NCI-H1436 (cell line): Measurements from ENCODE around the gene ISLR2.

Experiments
- DNase-seq: peaks from one replicate; lab custom pipeline; 2025; lab: John Stamatoyannopoulos, UW

Gene ISLR2

DNA sequence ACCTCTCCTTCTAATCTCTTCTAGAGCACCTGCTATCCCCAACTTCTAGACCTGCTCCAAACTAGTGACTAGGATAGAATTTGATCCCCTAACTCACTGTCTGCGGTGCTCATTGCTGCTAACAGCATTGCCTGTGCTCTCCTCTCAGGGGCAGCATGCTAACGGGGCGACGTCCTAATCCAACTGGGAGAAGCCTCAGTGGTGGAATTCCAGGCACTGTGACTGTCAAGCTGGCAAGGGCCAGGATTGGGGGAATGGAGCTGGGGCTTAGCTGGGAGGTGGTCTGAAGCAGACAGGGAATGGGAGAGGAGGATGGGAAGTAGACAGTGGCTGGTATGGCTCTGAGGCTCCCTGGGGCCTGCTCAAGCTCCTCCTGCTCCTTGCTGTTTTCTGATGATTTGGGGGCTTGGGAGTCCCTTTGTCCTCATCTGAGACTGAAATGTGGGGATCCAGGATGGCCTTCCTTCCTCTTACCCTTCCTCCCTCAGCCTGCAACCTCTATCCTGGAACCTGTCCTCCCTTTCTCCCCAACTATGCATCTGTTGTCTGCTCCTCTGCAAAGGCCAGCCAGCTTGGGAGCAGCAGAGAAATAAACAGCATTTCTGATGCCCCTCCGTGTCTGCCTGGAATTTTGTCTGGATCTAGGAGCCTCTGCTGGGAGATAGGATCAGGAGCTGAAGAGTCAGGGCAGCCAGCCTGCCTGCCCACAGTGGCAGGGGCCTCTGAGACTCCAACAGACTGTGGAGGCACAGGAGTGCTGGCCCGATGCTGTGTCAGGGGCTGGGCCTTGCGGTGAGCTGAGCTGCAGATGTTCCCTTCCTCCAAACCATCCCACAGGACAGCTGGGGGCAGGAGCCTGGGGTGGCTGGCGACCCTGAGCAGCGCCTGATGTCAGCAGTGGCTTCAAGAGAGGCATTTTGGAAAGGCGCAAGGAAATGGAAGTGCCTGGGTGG is 46.2 kb downstream of the ISLR2 start:
- no peak for DNase-seq

DNA sequence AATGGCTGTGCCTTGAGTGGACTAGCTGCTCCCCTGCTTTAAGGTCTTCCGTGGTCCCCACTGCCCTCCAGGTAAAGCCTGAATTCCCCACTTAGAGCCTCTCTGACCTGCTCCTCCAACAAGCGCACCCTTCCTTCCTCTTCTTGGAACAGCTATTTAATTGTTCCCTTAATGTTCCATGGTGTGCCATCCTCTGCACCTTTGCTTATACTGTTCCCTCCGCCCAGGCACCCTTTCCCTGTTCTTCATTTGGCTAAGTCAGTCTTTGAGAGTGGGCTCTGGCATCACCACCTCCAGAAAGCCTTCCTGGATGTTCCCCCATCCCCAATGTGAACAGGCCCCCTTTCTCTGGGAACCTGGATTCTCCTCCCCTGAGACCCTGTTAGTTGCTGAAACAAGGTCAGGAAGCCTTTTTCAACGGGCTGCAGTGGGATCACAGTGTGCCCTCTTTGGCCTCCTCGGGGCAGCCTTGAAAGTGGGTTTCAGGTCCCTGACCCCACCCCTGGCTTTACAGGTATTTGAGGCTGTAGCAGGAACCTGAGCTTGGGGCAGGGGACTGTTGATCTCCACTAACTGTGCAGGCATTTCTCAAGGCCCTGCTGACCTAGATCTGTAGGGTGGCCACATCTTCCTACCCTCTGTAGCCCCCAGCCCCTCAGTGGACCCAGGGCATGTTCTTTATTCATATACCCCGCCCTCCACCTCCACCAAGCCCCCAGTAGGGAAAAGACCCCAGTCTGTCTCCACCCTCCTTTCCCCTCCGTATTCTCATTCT is 48.1 kb downstream of the ISLR2 start:
- DNase-seq, result no peak

DNA sequence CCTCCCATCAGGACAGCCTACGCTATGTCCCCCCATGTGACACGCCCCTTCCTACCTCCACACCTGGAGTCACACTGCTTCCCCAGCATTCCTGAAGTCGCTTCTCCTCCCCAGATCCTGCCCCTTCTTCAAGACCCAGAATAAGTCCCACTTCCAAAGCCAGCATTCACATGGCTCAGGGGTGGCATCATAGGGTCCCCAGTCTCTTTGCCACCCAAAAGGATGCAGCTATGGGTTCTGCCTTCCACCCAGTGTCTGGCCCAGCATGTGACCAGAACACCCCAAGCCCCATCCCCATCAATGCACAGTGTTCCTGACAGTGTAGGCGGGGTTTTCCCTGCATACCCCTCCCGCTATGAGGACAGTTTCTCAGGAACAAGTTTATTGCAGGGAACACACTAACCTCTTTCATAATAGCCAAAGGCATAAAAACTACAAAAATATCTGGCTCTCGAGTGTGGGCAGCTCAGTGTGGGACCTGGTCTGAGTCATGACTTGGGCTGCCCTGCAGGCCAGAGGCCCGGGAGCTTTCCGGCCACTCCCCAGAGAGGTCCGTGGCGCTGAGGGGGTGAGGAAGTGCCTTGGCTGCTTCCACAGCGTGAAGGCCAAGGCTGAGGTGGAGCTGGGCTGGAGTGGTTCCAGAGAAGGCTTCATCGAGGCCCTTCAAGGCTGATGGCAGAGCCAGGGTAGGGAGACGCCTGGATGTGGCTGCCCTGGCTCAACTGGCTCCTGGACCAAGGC is 48.9 kb downstream of the ISLR2 start:
- DNase-seq, result no peak

DNA sequence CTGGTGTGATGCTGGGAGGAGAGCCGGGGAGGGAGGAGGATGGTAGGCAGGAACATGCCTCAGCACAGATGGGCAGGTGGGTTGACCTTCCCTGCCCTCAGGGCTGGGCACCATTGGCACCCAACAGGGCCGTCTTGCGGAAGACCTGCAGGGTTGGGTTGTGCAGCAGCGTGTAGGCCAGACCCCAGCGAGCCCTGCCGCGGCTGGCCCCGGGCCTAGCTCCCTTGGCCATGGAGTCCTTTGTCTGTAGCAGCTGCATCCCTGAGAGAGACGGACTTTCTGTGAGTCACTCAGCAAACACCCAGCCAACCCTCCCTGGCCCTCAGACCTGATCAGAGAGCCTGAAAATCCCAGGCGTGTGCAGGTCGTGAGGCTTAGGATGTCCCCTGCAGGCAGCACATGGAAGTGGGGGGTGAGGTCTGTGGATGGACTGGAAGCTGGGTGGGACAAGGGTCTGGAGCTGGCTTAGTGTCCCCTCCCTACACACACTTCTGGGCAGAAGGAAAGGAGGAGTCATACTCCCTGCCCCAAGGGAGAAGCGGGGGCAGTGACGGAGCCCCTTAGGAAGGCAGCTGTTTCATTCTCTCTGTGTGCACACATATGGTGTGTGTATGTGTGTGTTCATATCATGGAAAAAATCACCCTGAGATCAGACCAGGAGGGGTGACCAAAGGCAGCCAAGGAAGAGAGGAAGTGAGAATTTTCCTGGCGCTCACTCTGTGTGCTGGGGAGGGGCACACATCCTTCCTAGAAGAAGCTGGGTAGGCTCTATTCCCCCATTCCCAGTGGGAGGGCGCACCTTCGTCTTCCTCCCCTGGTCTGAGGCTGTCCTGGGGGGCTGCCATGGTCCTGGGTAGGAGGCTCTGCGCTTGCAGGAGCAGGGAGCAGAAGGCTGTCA is 49.8 kb downstream of the ISLR2 start:
- no peak for DNase-seq

DNA sequence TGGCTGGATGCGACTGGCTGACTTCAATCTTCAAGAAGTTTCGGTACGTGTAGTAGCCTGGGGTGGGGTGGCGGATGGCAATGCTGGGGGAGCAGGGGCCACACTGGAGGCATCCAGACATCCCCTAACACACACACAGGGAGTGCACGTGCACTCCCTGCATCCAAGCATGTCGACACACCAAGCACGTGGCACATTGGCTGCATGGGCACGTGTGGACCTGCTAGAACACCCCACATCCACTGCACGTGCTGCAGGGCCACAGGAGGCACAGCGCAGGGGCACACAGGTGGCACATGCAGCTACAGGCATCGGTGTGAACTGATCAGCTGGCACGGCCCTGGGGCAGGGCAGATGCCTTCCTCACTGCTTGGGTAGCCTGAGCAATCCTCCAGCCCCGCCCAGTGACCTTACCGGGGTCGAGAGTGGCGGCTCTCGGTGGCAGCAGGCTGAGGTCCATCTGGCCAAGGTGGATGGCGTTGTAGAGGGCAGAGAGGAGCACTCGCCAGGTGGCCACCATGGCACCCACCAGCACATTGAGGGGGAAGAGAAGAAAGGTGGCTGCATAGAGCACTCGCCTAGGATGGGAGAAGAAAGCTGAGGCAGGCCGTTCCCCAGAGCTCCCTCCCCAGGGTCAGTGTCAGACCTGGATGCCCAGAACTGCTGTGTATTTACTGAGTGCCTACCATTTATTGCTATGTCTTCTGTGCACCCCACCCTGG is 50.7 kb downstream of the ISLR2 start:
- no peak for DNase-seq

DNA sequence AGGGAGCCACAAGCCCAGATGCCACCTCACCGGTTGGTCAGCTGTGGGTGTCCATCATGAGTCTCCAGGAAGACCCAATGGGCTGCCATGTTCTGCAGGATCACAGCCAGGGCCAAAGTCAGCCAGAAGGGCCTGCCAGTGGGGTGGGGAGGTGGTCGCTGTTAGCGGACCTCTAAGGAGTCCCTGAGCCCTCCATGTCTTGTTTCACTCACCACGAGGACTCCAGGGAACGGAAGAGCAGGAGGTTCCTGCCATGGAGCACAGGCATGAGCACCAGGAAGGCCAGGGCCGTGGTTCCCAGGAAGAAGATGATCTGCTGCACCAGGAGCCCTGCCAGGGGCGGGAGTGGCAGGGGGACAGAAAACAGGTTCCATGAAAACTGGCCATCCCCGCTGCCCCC is 51.7 kb downstream of the ISLR2 start:
- no peak for DNase-seq

DNA sequence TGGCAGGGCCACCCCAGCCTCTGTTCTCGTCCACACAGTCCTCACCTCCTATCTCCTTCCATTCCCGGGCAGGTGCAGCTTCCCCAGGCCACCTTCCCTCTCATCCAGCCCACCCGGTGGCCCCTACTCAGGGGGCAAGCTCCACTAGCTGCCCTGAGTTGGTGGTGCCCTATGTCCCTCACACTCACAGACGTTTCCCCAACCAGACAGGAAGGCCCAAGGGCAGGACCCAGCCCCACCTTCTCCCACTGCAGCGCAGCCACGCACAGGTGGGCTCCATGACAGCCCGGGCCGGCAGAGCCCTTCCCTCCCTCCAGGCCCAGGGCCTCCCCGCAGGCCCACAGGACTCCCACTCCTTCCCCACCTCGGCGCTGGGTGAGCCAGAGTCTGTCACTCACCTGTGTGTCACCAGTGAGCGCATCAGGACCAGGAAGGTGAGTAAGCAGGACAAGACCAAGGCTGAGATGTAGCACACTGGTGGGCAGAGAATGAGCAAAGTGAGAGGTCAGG is 54.3 kb downstream of the ISLR2 start:
- no peak for DNase-seq

DNA sequence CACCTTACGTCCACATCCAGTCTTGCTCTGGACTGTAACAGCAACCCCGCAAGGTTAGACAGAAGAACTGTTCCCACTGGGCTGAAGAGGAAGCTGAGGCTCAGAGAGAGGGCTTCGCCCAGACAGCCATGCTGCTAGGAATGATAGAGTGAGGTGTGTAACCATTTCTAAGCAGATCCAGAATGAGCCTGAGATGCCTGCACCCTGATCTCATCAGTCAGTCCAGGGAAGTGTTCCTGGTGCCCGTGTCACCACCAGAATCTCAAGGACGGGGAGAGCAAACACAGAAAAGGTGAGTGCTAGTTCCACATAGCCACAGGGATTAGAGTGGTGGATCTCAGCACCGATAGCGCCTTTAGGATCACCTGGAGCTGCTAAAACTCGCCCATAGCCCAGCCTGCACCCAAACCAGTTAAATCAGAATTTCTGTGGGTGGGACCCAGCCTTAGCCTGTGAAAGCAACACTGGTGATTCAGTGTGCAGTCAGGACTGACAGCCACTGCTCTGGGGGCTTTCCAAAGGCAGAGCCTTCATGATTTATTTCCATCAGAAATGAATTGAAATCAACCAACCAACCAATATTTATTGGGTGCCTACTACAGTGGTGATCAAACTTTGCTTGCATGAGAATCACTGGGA is 55.4 kb downstream of the ISLR2 start:
- no peak for DNase-seq
